Left lung (tissue), 10 donors: ENCODE data around the gene GRIN2D. TPM values are rescaled to one million over a fixed set of nuclear protein-coding genes. Genes with fewer than 3 reads are reported as not detected.
"Not testable (repeated sequence)": the region's sequence is repeated elsewhere in the genome, so short reads cannot be mapped to it uniquely, and the experiment has no call there.

Experiments used
- ATAC-seq: fragments of 200-7000 bp; cut with Tn5 transposase; one replicate; pipeline ENCODE4 v1.9.1; 2020; ENCODE audit warnings: moderate library complexity
- DNase-seq, 4 donors: peaks; one replicate each; pipeline ENCODE4 v3.0.0-alpha.2; 2013 to 2020
- H3K27ac ChIP-seq, 2 donors: fragments of 200-600 bp; sonication (generic) in 1 of 2; one replicate each; pipeline versions ENCODE4 v1.5.0 to v1.8.0; 2020 to 2021
- H3K27me3 ChIP-seq, 2 donors: fragments of 200-600 bp; sonication (generic) in 1 of 2; one replicate each; pipeline versions ENCODE4 v1.5.0 to v1.8.0; 2020 to 2021
- H3K36me3 ChIP-seq, 2 donors: fragments of 200-600 bp; sonication (generic) in 1 of 2; one replicate each; pipeline versions ENCODE4 v1.5.0 to v1.8.0; 2020 to 2021
- H3K4me1 ChIP-seq, 2 donors: fragments of 200-600 bp; one replicate each; pipeline ENCODE4 v1.8.0; 2021
- H3K4me3 ChIP-seq, 2 donors: fragments of 200-600 bp; sonication (generic) in 1 of 2; one replicate each; pipeline versions ENCODE4 v1.5.0 to v1.8.0; 2020 to 2021; ENCODE audit warnings: mild to moderate bottlenecking in 1 of 2
- H3K9me3 ChIP-seq, 2 donors: fragments of 200-600 bp; sonication (generic) in 1 of 2; one replicate each; pipeline versions ENCODE4 v1.5.0 to v1.8.0; 2020 to 2021
- intact Hi-C, 2 donors: fragments of 100-400 bp; cut with DNase I; formaldehyde crosslinking; loops; one replicate each; pipeline versions ENCODE4 v1.11.2 to v1.14.2; 2022
- polyA plus RNA-seq, 6 donors: library from polyadenylated mRNA; unstranded; fragments of 120-200 nt; gene quantifications; one replicate each; pipeline ENCODE4 v1.2.1, GENCODE V29; 2013; ENCODE audit not compliant: insufficient read length in 6 of 6
- total RNA-seq, 2 donors: library from RNA; stranded (reverse); fragmentation: NEBNext Ultra II Directional; extraction: Animal tissue kit (Norgen Biotek cat#: 25700); gene quantifications; one replicate each; pipeline ENCODE4 v1.2.1, GENCODE V29; 2021
- TF ChIP-seq, protein P1 (sequence below), 2 donors: fragments of 200-600 bp; sonication (generic) in 1 of 2; IDR thresholded peaks; one replicate each; pipeline versions ENCODE4 v1.5.0 to v1.8.0; 2021; ENCODE audit warnings: antibody characterized with exemption in 2 of 2
- donor health status: DM: no; HTN: yes; CAD: no.
- donor health status: DM: no; HTN: no; CAD: no.

Gene GRIN2D
- total and polyA plus RNA-seq, 8 donors: 0.25 to 1.3 (median 0.34) TPM

DNA sequence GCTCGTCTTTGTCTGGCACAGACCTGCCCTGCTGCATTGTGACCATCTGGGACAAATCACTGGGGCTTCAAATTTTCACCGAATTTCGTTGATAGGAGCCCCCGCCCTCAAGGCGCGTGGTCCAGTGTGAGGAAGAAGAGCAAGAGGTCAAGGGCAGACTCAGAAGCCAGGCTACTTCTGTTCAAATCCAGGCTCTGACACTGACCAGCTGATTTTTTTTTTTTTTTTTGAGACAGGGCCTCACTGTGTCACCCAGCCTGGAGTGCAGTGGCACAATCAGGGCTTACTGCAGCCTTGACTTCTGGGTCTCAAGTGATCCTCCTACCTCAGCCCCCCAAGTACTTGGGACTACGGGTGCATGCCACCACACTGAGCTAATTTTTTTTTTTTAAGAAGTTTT, 22.1 kb upstream of the GRIN2D start:
- Histone ChIP-seq H3K27ac (no peak overlapping the region), H3K27me3 (no peaks in the 10 kb centered on the region), H3K4me1 (no peaks in the 10 kb centered on the region), H3K9me3 (no peaks in the 10 kb centered on the region), H3K36me3 (no peaks in the 10 kb centered on the region), H3K4me3 (no peak overlapping the region)
- no peak for ATAC-seq
- intact Hi-C loops: no loop called here
- no peak for DNase-seq
- TF ChIP-seq, protein P1, sequence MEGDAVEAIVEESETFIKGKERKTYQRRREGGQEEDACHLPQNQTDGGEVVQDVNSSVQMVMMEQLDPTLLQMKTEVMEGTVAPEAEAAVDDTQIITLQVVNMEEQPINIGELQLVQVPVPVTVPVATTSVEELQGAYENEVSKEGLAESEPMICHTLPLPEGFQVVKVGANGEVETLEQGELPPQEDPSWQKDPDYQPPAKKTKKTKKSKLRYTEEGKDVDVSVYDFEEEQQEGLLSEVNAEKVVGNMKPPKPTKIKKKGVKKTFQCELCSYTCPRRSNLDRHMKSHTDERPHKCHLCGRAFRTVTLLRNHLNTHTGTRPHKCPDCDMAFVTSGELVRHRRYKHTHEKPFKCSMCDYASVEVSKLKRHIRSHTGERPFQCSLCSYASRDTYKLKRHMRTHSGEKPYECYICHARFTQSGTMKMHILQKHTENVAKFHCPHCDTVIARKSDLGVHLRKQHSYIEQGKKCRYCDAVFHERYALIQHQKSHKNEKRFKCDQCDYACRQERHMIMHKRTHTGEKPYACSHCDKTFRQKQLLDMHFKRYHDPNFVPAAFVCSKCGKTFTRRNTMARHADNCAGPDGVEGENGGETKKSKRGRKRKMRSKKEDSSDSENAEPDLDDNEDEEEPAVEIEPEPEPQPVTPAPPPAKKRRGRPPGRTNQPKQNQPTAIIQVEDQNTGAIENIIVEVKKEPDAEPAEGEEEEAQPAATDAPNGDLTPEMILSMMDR (IDR thresholded peaks at IDR 0.05): no peak

DNA sequence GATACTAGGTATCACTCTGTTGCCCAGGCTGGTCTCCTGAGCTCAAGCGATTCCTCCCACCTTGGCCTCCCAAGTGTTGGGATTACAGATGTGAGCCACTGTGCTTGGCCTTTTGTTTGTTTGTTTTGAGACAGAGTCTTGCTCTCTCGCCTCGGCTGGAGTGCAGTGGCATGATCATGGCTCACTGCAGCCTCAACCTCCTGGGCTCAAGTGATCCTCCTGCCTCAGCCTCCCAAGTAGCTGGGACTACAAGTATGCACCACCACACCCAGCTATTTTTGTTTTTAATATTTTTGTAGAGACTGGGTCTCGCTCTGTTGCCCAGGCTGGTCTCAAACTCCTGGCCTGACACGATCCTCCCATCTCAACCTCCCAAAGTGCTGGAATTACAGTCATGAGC, 21.7 kb upstream of the GRIN2D start:
- H3K27me3 ChIP-seq, H3K4me3 ChIP-seq, H3K9me3 ChIP-seq, H3K27ac ChIP-seq, DNase-seq, intact Hi-C loops, H3K4me1 ChIP-seq, H3K36me3 ChIP-seq, ATAC-seq: not testable (repeated sequence)

- no peak overlapping the region for H3K4me3 ChIP-seq
- TF ChIP-seq, protein P1 (IDR thresholded peaks at IDR 0.05): no peak
- DNase-seq (no peak), ATAC-seq (no peak)
- intact Hi-C loops: no loop called here
- H3K27ac ChIP-seq: no peak overlapping the region
- H3K4me1 ChIP-seq: no peaks in the 10 kb centered on the region
- no peaks in the 10 kb centered on the region for H3K36me3 ChIP-seq
- no peaks in the 10 kb centered on the region for H3K9me3 ChIP-seq
- no peaks in the 10 kb centered on the region for H3K27me3 ChIP-seq
Measured at GRCh38 chr19:48372904-48373303, 20.6 kb upstream of the GRIN2D start.

DNA sequence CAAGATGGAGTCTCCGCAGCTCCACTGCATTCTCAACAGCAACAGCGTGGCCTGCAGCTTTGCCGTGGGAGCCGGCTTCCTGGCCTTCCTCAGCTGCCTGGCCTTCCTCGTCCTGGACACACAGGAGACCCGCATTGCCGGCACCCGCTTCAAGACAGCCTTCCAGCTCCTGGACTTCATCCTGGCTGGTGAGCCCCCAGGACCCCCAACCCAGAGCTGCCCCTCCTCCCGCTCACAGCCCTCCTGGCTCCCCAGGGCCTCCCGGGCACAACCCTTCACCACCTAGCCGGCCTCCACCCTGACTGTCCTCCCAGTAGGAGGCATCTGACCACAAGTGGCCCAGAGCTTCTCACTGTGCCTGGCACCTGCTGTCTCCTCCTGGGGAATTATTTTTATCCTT, 19.9 kb upstream of the GRIN2D start:
- DNase-seq (no peak), ATAC-seq (no peak)
- Histone ChIP-seq H3K4me3 (no peak overlapping the region), H3K4me1 (peaks cover 0 to 6% of the 10 kb centered on the region in 2 donors), H3K9me3 (no peaks in the 10 kb centered on the region), H3K27ac (no peak overlapping the region), H3K36me3 (no peaks in the 10 kb centered on the region), H3K27me3 (no peaks in the 10 kb centered on the region)
- intact Hi-C loops: no loop called here
- TF ChIP-seq, protein P1 (IDR thresholded peaks at IDR 0.05): no peak

DNA sequence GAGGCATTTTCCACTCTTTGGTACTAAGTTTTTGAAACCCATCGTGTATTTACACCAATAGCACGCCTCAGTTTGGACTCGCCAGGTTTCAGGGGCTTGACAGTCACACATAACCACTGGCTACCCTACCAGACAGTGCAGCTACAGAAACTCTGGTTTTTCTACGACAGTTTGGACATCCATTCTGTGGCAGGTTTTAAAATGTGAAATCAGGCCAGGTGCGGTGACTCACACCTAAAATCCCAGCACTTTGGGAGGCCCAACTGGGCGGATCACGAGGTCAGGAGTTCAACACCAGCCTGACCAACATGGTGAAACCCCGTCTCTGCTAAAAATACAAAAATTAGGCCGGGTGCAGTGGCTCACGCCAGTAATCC, 15.3 kb upstream of the GRIN2D start:
- no peaks in the 10 kb centered on the region for H3K27me3 ChIP-seq
- DNase-seq (no peak), ATAC-seq (no peak)
- no peak overlapping the region for H3K27ac ChIP-seq
- no peaks in the 10 kb centered on the region for H3K9me3 ChIP-seq
- peaks cover 0 to 21% of the 10 kb centered on the region in 2 donors for H3K36me3 ChIP-seq
- intact Hi-C loops: no loop called here
- no peak overlapping the region for H3K4me3 ChIP-seq
- TF ChIP-seq, protein P1 (IDR thresholded peaks at IDR 0.05): no peak
- peaks cover 0 to 6% of the 10 kb centered on the region in 2 donors for H3K4me1 ChIP-seq

GRCh38 chr19:48379058-48379457, 14.4 kb upstream of the GRIN2D start:
- Histone ChIP-seq H3K9me3 (no peaks in the 10 kb centered on the region), H3K27me3 (no peaks in the 10 kb centered on the region), H3K4me3 (no peak overlapping the region), H3K4me1 (peaks cover 0 to 6% of the 10 kb centered on the region in 2 donors), H3K36me3 (peaks cover 0 to 30% of the 10 kb centered on the region in 2 donors), H3K27ac (no peak overlapping the region)
- intact Hi-C loops: no loop called here
- TF ChIP-seq, protein P1 (IDR thresholded peaks at IDR 0.05): no peak
- no peak for DNase-seq
- no peak for ATAC-seq
